ENCODE data around the gene IQGAP1. TPM values are rescaled to one million over a fixed set of nuclear protein-coding genes. Genes with fewer than 3 reads are reported as not detected.

Gene IQGAP1
- total RNA-seq, 6 experiments from 2014 or later = 12.2 to 43.7 (median 26.3) TPM

- no peak overlapping the region for H3K27ac ChIP-seq
- H3K4me3 ChIP-seq = no peak overlapping the region
- no peaks in the 10 kb centered on the region for H3K27me3 ChIP-seq
- intact Hi-C loops (cut with DNase I) = no loop called here
- ATAC-seq (no peak), DNase-seq (no peak)
- WGBS (ENCODE audit: insufficient coverage, low coverage, low lambda C conversion rate, missing lambda C conversion rate) = 69% methylated on average over 4 of the region's 4 CpGs
- peaks cover 0 to 12% (median 1%) of the 10 kb centered on the region in 4 donors for H3K36me3 ChIP-seq
- no peak for TF ChIP-seq CTCF (IDR thresholded peaks at IDR 0.05)
- TF ChIP-seq POLR2A (IDR thresholded peaks at IDR 0.05) = no peak
- no peaks in the 10 kb centered on the region for H3K9me3 ChIP-seq
- peaks cover 0 to 6% (median 0%) of the 10 kb centered on the region in 4 donors for H3K4me1 ChIP-seq
These were observed 48.9 kb downstream of the IQGAP1 start for GRCh38 chr15:90436952-90437351.

GRCh38 chr15:90437516-90437915 lies 49.5 kb downstream of the IQGAP1 start:
- H3K4me1 ChIP-seq = peaks cover 0 to 6% (median 0%) of the 10 kb centered on the region in 4 donors
- TF ChIP-seq CTCF (IDR thresholded peaks at IDR 0.05) (no peak), POLR2A (IDR thresholded peaks at IDR 0.05) (no peak)
- H3K27me3 ChIP-seq = no peaks in the 10 kb centered on the region
- ATAC-seq = no peak
- H3K27ac ChIP-seq = no peak overlapping the region
- 100% methylated on average over 2 of the region's 2 CpGs for WGBS (ENCODE audit: insufficient coverage, low coverage, low lambda C conversion rate, missing lambda C conversion rate)
- DNase-seq = no peak
- no peaks in the 10 kb centered on the region for H3K9me3 ChIP-seq
- no peak overlapping the region for H3K4me3 ChIP-seq
- H3K36me3 ChIP-seq = peaks cover 0 to 12% (median 1%) of the 10 kb centered on the region in 4 donors
- intact Hi-C loops (cut with DNase I) = no loop called here

- no peaks in the 10 kb centered on the region for H3K27me3 ChIP-seq
- WGBS (ENCODE audit: insufficient coverage, low coverage, low lambda C conversion rate, missing lambda C conversion rate) = 65% methylated on average over 2 of the region's 2 CpGs
- intact Hi-C loops (cut with DNase I) = no loop called here
- TF ChIP-seq CTCF (IDR thresholded peaks at IDR 0.05) (no peak), POLR2A (IDR thresholded peaks at IDR 0.05) (no peak)
- peaks cover 0 to 21% (median 1%) of the 10 kb centered on the region in 4 donors for H3K36me3 ChIP-seq
- ATAC-seq (no peak), DNase-seq (no peak)
- H3K4me3 ChIP-seq = no peak overlapping the region
- no peak overlapping the region for H3K27ac ChIP-seq
- H3K4me1 ChIP-seq = peaks cover 0 to 6% (median 0%) of the 10 kb centered on the region in 4 donors
- H3K9me3 ChIP-seq = no peaks in the 10 kb centered on the region
These were observed 51.9 kb downstream of the IQGAP1 start for GRCh38 chr15:90439946-90440345.

- intact Hi-C loops (cut with DNase I) = no loop called here
- WGBS (ENCODE audit: insufficient coverage, low coverage, low lambda C conversion rate, missing lambda C conversion rate) = 83% methylated on average over 3 of the region's 3 CpGs
- ATAC-seq (no peak), DNase-seq (no peak)
- H3K4me3 ChIP-seq = no peak overlapping the region
- no peak for TF ChIP-seq POLR2A (IDR thresholded peaks at IDR 0.05)
- TF ChIP-seq CTCF (IDR thresholded peaks at IDR 0.05) = no peak
- peaks cover 0 to 25% (median 1%) of the 10 kb centered on the region in 4 donors for H3K36me3 ChIP-seq
- no peaks in the 10 kb centered on the region for H3K4me1 ChIP-seq
- no peaks in the 10 kb centered on the region for H3K27me3 ChIP-seq
- H3K27ac ChIP-seq = no peak overlapping the region
- H3K9me3 ChIP-seq = no peaks in the 10 kb centered on the region
These were observed 53.0 kb downstream of the IQGAP1 start for GRCh38 chr15:90441027-90441426.

GRCh38 chr15:90442423-90442822 lies 54.4 kb downstream of the IQGAP1 start:
- no peaks in the 10 kb centered on the region for H3K9me3 ChIP-seq
- no peaks in the 10 kb centered on the region for H3K27me3 ChIP-seq
- H3K27ac ChIP-seq = no peak overlapping the region
- no peak overlapping the region for H3K4me3 ChIP-seq
- no peak for ATAC-seq
- WGBS (ENCODE audit: insufficient coverage, low coverage, low lambda C conversion rate, missing lambda C conversion rate) = 98% methylated on average over 5 of the region's 5 CpGs
- no peaks in the 10 kb centered on the region for H3K4me1 ChIP-seq
- intact Hi-C loops (cut with DNase I) = no loop called here
- H3K36me3 ChIP-seq = peaks cover 0 to 25% (median 0%) of the 10 kb centered on the region in 4 donors
- TF ChIP-seq POLR2A (IDR thresholded peaks at IDR 0.05) = no peak
- no peak for TF ChIP-seq CTCF (IDR thresholded peaks at IDR 0.05)
- DNase-seq = no peak
